Ovary (tissue), 9 donors: ENCODE measurements around the gene SMARCA4. TPM values are rescaled to one million over a fixed set of nuclear protein-coding genes. Genes with fewer than 3 reads are reported as not detected.

Experiments used
- DNase-seq, 5 donors: peaks; one replicate each; pipeline ENCODE4 v3.0.0-alpha.2; 2019 to 2020
- H3K27ac ChIP-seq, 2 donors: fragments of 200-600 bp; one replicate each; pipeline versions ENCODE4 v1.5.1 to v1.8.0; 2019 to 2022
- H3K27me3 ChIP-seq: fragments of 200-600 bp; one replicate; pipeline ENCODE4 v1.8.0; 2022
- H3K36me3 ChIP-seq: fragments of 200-600 bp; sonication (generic); one replicate; pipeline ENCODE4 v1.5.1; 2019
- H3K4me1 ChIP-seq: one replicate; pipeline ENCODE4 v1.8.1; 2013; ENCODE audit warnings: mild to moderate bottlenecking, moderate library complexity; ENCODE audit not compliant: insufficient read depth
- H3K4me3 ChIP-seq: fragments of 200-600 bp; sonication (generic); one replicate; pipeline ENCODE4 v1.5.1; 2017
- H3K9me3 ChIP-seq, 2 donors: fragments of 200-600 bp in 1 of 2; sonication (generic) in 1 of 2; one replicate each; pipeline versions ENCODE4 v1.5.1 to v1.8.1; 2013 to 2019; ENCODE audit warnings: mild to moderate bottlenecking in 1 of 2, moderate library complexity in 1 of 2
- CTCF ChIP-seq, 3 donors: fragments of 450-650 bp in 2 of 3; fragments of 200-600 bp in 1 of 3; IDR thresholded peaks; one replicate each; pipeline versions ENCODE4 v1.5.1 to v1.8.0; 2016 to 2022; ENCODE audit warnings: antibody characterized with exemption in 3 of 3, mild to moderate bottlenecking in 1 of 3
- EP300 ChIP-seq: sonication (generic); formaldehyde crosslinking; IDR thresholded peaks from one replicate; pipeline ENCODE4 v1.6.1; 2017; ENCODE audit warnings: antibody characterized with exemption
- POLR2A ChIP-seq: fragments of 450-650 bp; IDR thresholded peaks from one replicate; pipeline ENCODE4 v1.6.1; 2017; ENCODE audit warnings: antibody characterized with exemption, mild to moderate bottlenecking, moderate library complexity
- WGBS, 3 donors: extraction: QIAGEN DNeasy Blood & Tissue Kit in 1 of 3; methylation state at CpG; one replicate each; pipeline versions ENCODE4 v1.1.5 to v1.1.7; 2013 to 2017; 5-methylcytosine and 5-hydroxymethylcytosine counted together
- intact Hi-C, 4 donors: fragments of 100-400 bp; cut with DNase I; formaldehyde crosslinking; loops; one replicate each; pipeline versions ENCODE4 v1.11.0 to v1.15.1; 2022 to 2023
- polyA plus RNA-seq, 2 donors: library from polyadenylated mRNA; stranded (reverse); fragments of 200-250 nt in 1 of 2; fragments of 350-450 nt in 1 of 2; fragmentation: Illumina TruSeq in 1 of 2; extraction: RNeasy Lipid Tissue Mini Kit (QIAGEN cat#74804) in 1 of 2; gene quantifications; one replicate each; pipeline ENCODE4 v1.2.3, GENCODE V29; 2013 to 2014
- total RNA-seq, 7 donors: library from RNA; depleted of rRNA in 2 of 7; stranded (reverse); fragments of >200 nt in 2 of 7; fragmentation: NEBNext Ultra II Directional in 3 of 7; extraction: Animal tissue kit (Norgen Biotek cat#: 25700) in 3 of 7; gene quantifications; one replicate each; pipeline versions ENCODE4 v1.1.0 to v1.2.4, GENCODE V29; 2016 to 2023
- donor health status: DM: no; HTN: no; CAD: no; lungs with moderate emphysema.
- donor health status: DM: no; HTN: no; CAD: no.
- donor health status: Bipolar disorder and iron deficiency.
- donor health status: DM: yes; HTN: yes; CAD: no.
- donor health status: DM: no; HTN: no; CAD: no.
- donor health status: DM: yes; HTN: yes; CAD: no.

Gene SMARCA4
- total and polyA plus RNA-seq, 9 donors, result 32.1 to 96.7 (median 68.3) TPM

GRCh38 chr19:10920288-10920655 lies 40.6 kb upstream of the SMARCA4 start:
- H3K36me3 ChIP-seq, result no peaks in the 10 kb centered on the region
- H3K9me3 ChIP-seq, result no peaks in the 10 kb centered on the region
- intact Hi-C loops, result loop anchor here in 1 of 4 donors (10.0 kb wide), 1 partner anchor 45 kb away; the partner anchor contains the start of gene CARM1
- no peak overlapping the region for H3K4me3 ChIP-seq
- TF ChIP-seq CTCF (IDR thresholded peaks at IDR 0.05), result no peak
- TF ChIP-seq POLR2A, result no peak
- no peak for TF ChIP-seq EP300
- no peak for DNase-seq
- no peak overlapping the region for H3K27ac ChIP-seq
- H3K4me1 ChIP-seq, result no peaks in the 10 kb centered on the region
- WGBS, 3 donors, result 87 to 91% (median 89%) methylated on average over 8 to 10 of the region's 10 CpGs
- no peaks in the 10 kb centered on the region for H3K27me3 ChIP-seq

- no peak for DNase-seq
- H3K9me3 ChIP-seq, result no peaks in the 10 kb centered on the region
- H3K36me3 ChIP-seq, result no peaks in the 10 kb centered on the region
- intact Hi-C loops, result loop anchor here in 1 of 4 donors (10.0 kb wide), 1 partner anchor 46 kb away; the partner anchor contains the start of gene CARM1
- peaks cover 2% of the 10 kb centered on the region for H3K4me1 ChIP-seq
- H3K4me3 ChIP-seq, result no peak overlapping the region
- no peak overlapping the region for H3K27ac ChIP-seq
- 75 to 78% (median 76%) methylated on average over 14 to 16 of the region's 16 CpGs for WGBS, 3 donors
- no peaks in the 10 kb centered on the region for H3K27me3 ChIP-seq
- no peak for TF ChIP-seq EP300
- no peak for TF ChIP-seq POLR2A
- no peak for TF ChIP-seq CTCF (IDR thresholded peaks at IDR 0.05)
Measured at GRCh38 chr19:10920781-10921180, 40.0 kb upstream of the SMARCA4 start.

GRCh38 chr19:10921199-10921909 lies 39.5 kb upstream of the SMARCA4 start:
- no peak for DNase-seq
- Histone ChIP-seq H3K36me3 (no peaks in the 10 kb centered on the region), H3K27me3 (no peaks in the 10 kb centered on the region), H3K4me3 (no peak overlapping the region), H3K4me1 (peaks cover 2% of the 10 kb centered on the region), H3K27ac (no peak overlapping the region), H3K9me3 (no peaks in the 10 kb centered on the region)
- WGBS, 3 donors, result 80 to 82% (median 80%) methylated on average over 41 to 43 of the region's 43 CpGs
- TF ChIP-seq POLR2A, result no peak
- no peak for TF ChIP-seq CTCF (IDR thresholded peaks at IDR 0.05)
- TF ChIP-seq EP300, result no peak
- intact Hi-C loops, result loop anchor here in 1 of 4 donors (10.0 kb wide), 1 partner anchor 47 kb away; the partner anchor contains the start of gene CARM1

DNA sequence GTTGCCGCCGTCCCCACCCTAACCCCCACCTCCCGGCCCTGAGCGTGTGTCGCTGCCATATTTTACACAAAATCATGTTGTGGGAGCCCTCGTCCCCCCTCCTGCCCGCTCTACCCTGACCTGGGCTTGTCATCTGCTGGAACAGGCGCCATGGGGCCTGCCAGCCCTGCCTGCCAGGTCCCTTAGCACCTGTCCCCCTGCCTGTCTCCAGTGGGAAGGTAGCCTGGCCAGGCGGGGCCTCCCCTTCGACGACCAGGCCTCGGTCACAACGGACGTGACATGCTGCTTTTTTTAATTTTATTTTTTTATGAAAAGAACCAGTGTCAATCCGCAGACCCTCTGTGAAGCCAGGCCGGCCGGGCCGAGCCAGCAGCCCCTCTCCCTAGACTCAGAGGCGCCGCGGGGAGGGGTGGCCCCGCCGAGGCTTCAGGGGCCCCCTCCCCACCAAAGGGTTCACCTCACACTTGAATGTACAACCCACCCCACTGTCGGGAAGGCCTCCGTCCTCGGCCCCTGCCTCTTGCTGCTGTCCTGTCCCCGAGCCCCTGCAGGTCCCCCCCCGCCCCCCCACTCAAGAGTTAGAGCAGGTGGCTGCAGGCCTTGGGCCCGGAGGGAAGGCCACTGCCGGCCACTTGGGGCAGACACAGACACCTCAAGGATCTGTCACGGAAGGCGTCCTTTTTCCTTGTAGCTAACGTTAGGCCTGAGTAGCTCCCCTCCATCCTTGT lies 38.8 kb upstream of the SMARCA4 start:
- TF ChIP-seq POLR2A (no peak), CTCF (IDR thresholded peaks at IDR 0.05) (no peak), EP300 (no peak)
- Histone ChIP-seq H3K27me3 (no peaks in the 10 kb centered on the region), H3K4me1 (peaks cover 2% of the 10 kb centered on the region), H3K36me3 (no peaks in the 10 kb centered on the region), H3K9me3 (no peaks in the 10 kb centered on the region), H3K4me3 (no peak overlapping the region), H3K27ac (no peak overlapping the region)
- intact Hi-C loops, result loop anchor here in 1 of 4 donors (10.0 kb wide), 1 partner anchor 47 kb away; the partner anchor contains the start of gene CARM1
- WGBS, 3 donors, result 70 to 75% (median 70%) methylated on average over 33 of the region's 33 CpGs
- DNase-seq, result no peak
